CD4-positive, alpha-beta T cell (primary cell): ENCODE data around the gene FGG. TPM values are rescaled to one million over a fixed set of nuclear protein-coding genes. Genes with fewer than 3 reads are reported as not detected.

Experiments used
- ATAC-seq: fragments of 200-7000 bp; cut with Tn5 transposase; one replicate; pipeline ENCODE4 v1.10.0; 2022; ENCODE audit warnings: mild to moderate bottlenecking; ENCODE audit not compliant: poor library complexity
- CTCF ChIA-PET: fragments of 350-600 bp; sonication (Branson Sonifier 250); formaldehyde crosslinking; loops from one replicate; lab custom pipeline; 2021; ENCODE audit warnings: antibody characterized with exemption, inconsistent platforms; lab: Charles Lee
- POLR2A ChIA-PET: fragments of 350-600 bp; sonication (Branson Sonifier 250); formaldehyde crosslinking; loops from one replicate; lab custom pipeline; 2021; ENCODE audit warnings: antibody characterized with exemption, inconsistent platforms; lab: Charles Lee
- DNase-seq, 14 experiments: peaks; one replicate each; pipeline ENCODE4 v3.0.0-alpha.2; 2013 to 2020; ENCODE audit warnings: mixed read lengths in 2 of 14
- H3K27ac ChIP-seq, 2 donors: one replicate each; pipeline versions ENCODE4 v1.5.1 to v1.7.0; 2013; ENCODE audit warnings: low read length in 2 of 2, low read depth in 1 of 2, mild to moderate bottlenecking in 1 of 2
- H3K27me3 ChIP-seq, 2 experiments: 1 replicate in 1 of 2; 2 replicates in 1 of 2; pipeline versions ENCODE4 v1.6.1 to v1.7.0; 2013; ENCODE audit warnings: low read length in 2 of 2, control low read depth in 1 of 2, mild to moderate bottlenecking in 1 of 2, moderate library complexity in 1 of 2; ENCODE audit not compliant: insufficient read depth in 2 of 2, control insufficient read depth in 1 of 2
- H3K36me3 ChIP-seq: one replicate; pipeline ENCODE4 v1.6.1; 2013; ENCODE audit warnings: low read length, control low read depth; ENCODE audit not compliant: insufficient read depth
- H3K4me1 ChIP-seq: one replicate; pipeline ENCODE4 v1.6.1; 2013; ENCODE audit warnings: low read length, control low read depth; ENCODE audit not compliant: insufficient read depth
- H3K4me3 ChIP-seq: one replicate; pipeline ENCODE4 v1.5.1; 2013; ENCODE audit warnings: mild to moderate bottlenecking, low read length, moderate library complexity
- H3K9me3 ChIP-seq, 2 experiments: 1 replicate in 1 of 2; 2 replicates in 1 of 2; pipeline versions ENCODE4 v1.6.1 to v1.7.0; 2013; ENCODE audit warnings: low read length in 2 of 2, mild to moderate bottlenecking in 2 of 2, control low read depth in 1 of 2, moderate library complexity in 1 of 2; ENCODE audit not compliant: control insufficient read depth in 1 of 2, insufficient read depth in 1 of 2
- H3K27ac Mint-ChIP-seq: one replicate; pipeline ENCODE4 v1.8.0; 2020; ENCODE audit warnings: mixed read lengths
- H3K27me3 Mint-ChIP-seq: one replicate; pipeline ENCODE4 v1.8.0; 2021; ENCODE audit warnings: mixed read lengths
- H3K36me3 Mint-ChIP-seq: one replicate; pipeline ENCODE4 v1.8.0; 2021; ENCODE audit warnings: low read depth, mixed read lengths
- H3K4me1 Mint-ChIP-seq: one replicate; pipeline ENCODE4 v1.8.0; 2021; ENCODE audit warnings: low read depth, mixed read lengths
- H3K4me3 Mint-ChIP-seq: one replicate; pipeline ENCODE4 v1.8.0; 2020; ENCODE audit warnings: mild to moderate bottlenecking, mixed read lengths
- H3K9me3 Mint-ChIP-seq: one replicate; pipeline ENCODE4 v1.8.0; 2020; ENCODE audit warnings: mixed read lengths
- CTCF ChIP-seq: fragments of 200-600 bp; IDR thresholded peaks from one replicate; pipeline ENCODE4 v1.8.0; 2022; ENCODE audit warnings: antibody characterized with exemption, mild to moderate bottlenecking
- intact Hi-C, 2 experiments: fragments of 100-400 bp; cut with DNase I in 1 of 2; cut with micrococcal nuclease in 1 of 2; formaldehyde crosslinking; loops; one replicate each; pipeline versions ENCODE4 v1.15.1 to v1.9.0; 2023 to 2025; cut with DNase I, micrococcal nuclease
- total RNA-seq, 174 experiments: library from RNA in 2 of 174; stranded (reverse) in 2 of 174; gene quantifications; one replicate each; pipeline ENCODE4 v1.2.3 and lab custom pipeline; 2021 to 2026

FGG gene
- total RNA-seq, 2 experiments from 2014 or later, result not detected

- Mint-ChIP-seq H3K4me3 (no peak overlapping the region), H3K36me3 (no peaks in the 10 kb centered on the region), H3K4me1 (no peaks in the 10 kb centered on the region), H3K27me3 (peaks cover 25% of the 10 kb centered on the region), H3K9me3 (no peaks in the 10 kb centered on the region), H3K27ac (no peak overlapping the region)
- ATAC-seq, result no peak
- Histone ChIP-seq H3K4me1 (no peaks in the 10 kb centered on the region), H3K27ac (no peak overlapping the region), H3K36me3 (no peaks in the 10 kb centered on the region), H3K27me3 (peaks cover 0 to 9% of the 10 kb centered on the region in 2 experiments), H3K9me3 (no peaks in the 10 kb centered on the region), H3K4me3 (no peak overlapping the region)
- ChIA-PET POLR2A (no interaction called here), CTCF (interaction anchor here (1.9 kb wide), 1 partner anchor 13 kb away, joined by 5 read pairs; no protein-coding TSS in a partner anchor)
- no peak for DNase-seq
- intact Hi-C loops, result no loop called here
- no peak for TF ChIP-seq CTCF
Observed at GRCh38 chr4:154593868-154594267, 18.6 kb downstream of the FGG start.

- no peak overlapping the region for H3K4me3 Mint-ChIP-seq
- no peak for ATAC-seq
- CTCF ChIA-PET, result interaction anchor here (0.7 kb wide), 1 partner anchor 77 kb away, joined by 3 read pairs; no protein-coding TSS in a partner anchor
- peaks cover 28% of the 10 kb centered on the region for H3K27me3 Mint-ChIP-seq
- H3K27ac Mint-ChIP-seq, result no peak overlapping the region
- POLR2A ChIA-PET, result no interaction called here
- no peaks in the 10 kb centered on the region for H3K36me3 Mint-ChIP-seq
- H3K4me1 Mint-ChIP-seq, result no peaks in the 10 kb centered on the region
- no peak for DNase-seq
- Histone ChIP-seq H3K4me1 (no peaks in the 10 kb centered on the region), H3K4me3 (no peak overlapping the region), H3K27ac (no peak overlapping the region), H3K27me3 (peaks cover 0 to 9% of the 10 kb centered on the region in 2 experiments), H3K36me3 (no peaks in the 10 kb centered on the region), H3K9me3 (no peaks in the 10 kb centered on the region)
- intact Hi-C loops, result no loop called here
- TF ChIP-seq CTCF, result no peak
- no peaks in the 10 kb centered on the region for H3K9me3 Mint-ChIP-seq
Observed at GRCh38 chr4:154591890-154592289, 20.6 kb downstream of the FGG start.

- Histone ChIP-seq H3K4me3 (no peak within 1 kb of the TSS), H3K36me3 (no peaks in the 10 kb centered on the region), H3K27me3 (peaks cover 0 to 9% of the 10 kb centered on the region in 2 experiments), H3K27ac (no peak within 1 kb of the TSS), H3K4me1 (no peaks in the 10 kb centered on the region), H3K9me3 (no peaks in the 10 kb centered on the region)
- ATAC-seq (no peak), DNase-seq (no peak)
- TF ChIP-seq CTCF, result no peak
- POLR2A ChIA-PET, result no interaction called here
- no peak within 1 kb of the TSS for H3K4me3 Mint-ChIP-seq
- intact Hi-C loops, result no loop called here
- H3K36me3 Mint-ChIP-seq, result no peaks in the 10 kb centered on the region
- peaks cover 26% of the 10 kb centered on the region for H3K27me3 Mint-ChIP-seq
- H3K4me1 Mint-ChIP-seq, result no peaks in the 10 kb centered on the region
- CTCF ChIA-PET, result no interaction called here
- no peaks in the 10 kb centered on the region for H3K9me3 Mint-ChIP-seq
- no peak within 1 kb of the TSS for H3K27ac Mint-ChIP-seq
Observed at GRCh38 chr4:154590329-154591006, 22.0 kb downstream of the FGG start, which contains the start of gene FGA. Gene FGA, minus strand, starts transcription at chr4:154590742. Its CDS starts 55 bp downstream, at chr4:154590687.
